ENCODE data around the gene DNAH1. TPM values are rescaled to one million over a fixed set of nuclear protein-coding genes. Genes with fewer than 3 reads are reported as not detected.
A peak's percentile ranks its signal among the peaks of the same experiment; 100 is the strongest.

The DNAH1 gene
- total and polyA plus RNA-seq, 2 experiments from 2014 or later: 0.81 to 3.6 TPM

GRCh38 chr3:52324676-52325075 is 8.6 kb downstream of the DNAH1 start:
- H3K27ac ChIP-seq: peak overlapping the region; percentile 79
- no peaks in the 10 kb centered on the region for H3K9me3 ChIP-seq (ENCODE audit: low read depth)
- H3K27me3 ChIP-seq: no peaks in the 10 kb centered on the region
- no peak overlapping the region for H3K4me3 ChIP-seq
- DNase-seq (ENCODE audit: low read depth in 1 of 2, low spot score in 1 of 2): no peak
- no peak for TF ChIP-seq CTCF (IDR thresholded peaks at IDR 0.05; ENCODE audit: low read depth, low read length)
- peaks cover 14% of the 10 kb centered on the region for H3K4me1 ChIP-seq (ENCODE audit: low read depth)
- H3K36me3 ChIP-seq: no peaks in the 10 kb centered on the region

DNA sequence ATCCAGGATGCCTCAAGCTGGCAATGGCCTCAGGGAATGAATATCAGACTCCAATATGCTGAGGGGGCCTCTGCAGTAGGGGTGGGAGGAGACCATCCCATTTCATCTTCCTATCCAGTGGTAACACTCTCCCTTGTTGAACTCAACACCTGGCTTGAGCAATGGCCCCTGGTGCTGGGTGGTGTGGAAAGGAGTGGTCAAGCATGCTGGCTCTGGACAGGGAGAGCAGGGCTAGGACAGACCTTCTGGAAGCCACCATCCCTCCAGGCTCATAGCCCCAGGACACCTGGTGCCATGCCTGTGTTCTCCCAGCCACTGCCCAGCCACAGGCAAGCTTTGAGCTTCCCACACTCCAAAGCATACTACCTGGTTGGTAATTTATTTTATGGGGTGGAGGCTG is 9.6 kb downstream of the DNAH1 start:
- H3K27me3 ChIP-seq: no peaks in the 10 kb centered on the region
- no peaks in the 10 kb centered on the region for H3K36me3 ChIP-seq
- H3K27ac ChIP-seq: no peak overlapping the region
- no peak for DNase-seq (ENCODE audit: low read depth in 1 of 2, low spot score in 1 of 2)
- no peak overlapping the region for H3K4me3 ChIP-seq
- no peak for TF ChIP-seq CTCF (IDR thresholded peaks at IDR 0.05; ENCODE audit: low read depth, low read length)
- peaks cover 14% of the 10 kb centered on the region for H3K4me1 ChIP-seq (ENCODE audit: low read depth)
- no peaks in the 10 kb centered on the region for H3K9me3 ChIP-seq (ENCODE audit: low read depth)

DNA sequence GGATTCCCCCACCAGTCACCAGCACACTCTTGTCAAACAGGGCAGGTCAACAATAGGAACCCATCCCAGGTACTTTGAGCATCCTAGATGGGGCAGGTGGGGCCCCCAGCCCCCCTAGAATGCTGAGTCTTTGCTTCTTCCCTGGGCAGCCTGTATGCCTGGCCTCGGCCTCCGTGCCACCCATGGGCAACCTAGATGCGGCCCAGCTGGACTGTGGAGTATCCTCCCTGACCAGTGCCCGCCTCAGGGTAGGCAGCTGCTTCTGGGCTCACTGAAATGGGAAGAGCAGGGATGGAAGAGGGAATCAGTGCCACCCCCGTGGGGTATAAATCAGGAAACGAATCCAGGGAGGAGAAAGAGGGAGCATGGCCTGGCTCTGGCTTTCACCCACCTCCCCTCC is 10.9 kb downstream of the DNAH1 start:
- Histone ChIP-seq H3K27me3 (no peaks in the 10 kb centered on the region), H3K36me3 (no peaks in the 10 kb centered on the region), H3K4me1 (ENCODE audit: low read depth) (peaks cover 14% of the 10 kb centered on the region), H3K9me3 (ENCODE audit: low read depth) (no peaks in the 10 kb centered on the region), H3K27ac (no peak overlapping the region), H3K4me3 (no peak overlapping the region)
- TF ChIP-seq CTCF (IDR thresholded peaks at IDR 0.05; ENCODE audit: low read depth, low read length): no peak
- DNase-seq (ENCODE audit: low read depth in 1 of 2, low spot score in 1 of 2): no peak

DNA sequence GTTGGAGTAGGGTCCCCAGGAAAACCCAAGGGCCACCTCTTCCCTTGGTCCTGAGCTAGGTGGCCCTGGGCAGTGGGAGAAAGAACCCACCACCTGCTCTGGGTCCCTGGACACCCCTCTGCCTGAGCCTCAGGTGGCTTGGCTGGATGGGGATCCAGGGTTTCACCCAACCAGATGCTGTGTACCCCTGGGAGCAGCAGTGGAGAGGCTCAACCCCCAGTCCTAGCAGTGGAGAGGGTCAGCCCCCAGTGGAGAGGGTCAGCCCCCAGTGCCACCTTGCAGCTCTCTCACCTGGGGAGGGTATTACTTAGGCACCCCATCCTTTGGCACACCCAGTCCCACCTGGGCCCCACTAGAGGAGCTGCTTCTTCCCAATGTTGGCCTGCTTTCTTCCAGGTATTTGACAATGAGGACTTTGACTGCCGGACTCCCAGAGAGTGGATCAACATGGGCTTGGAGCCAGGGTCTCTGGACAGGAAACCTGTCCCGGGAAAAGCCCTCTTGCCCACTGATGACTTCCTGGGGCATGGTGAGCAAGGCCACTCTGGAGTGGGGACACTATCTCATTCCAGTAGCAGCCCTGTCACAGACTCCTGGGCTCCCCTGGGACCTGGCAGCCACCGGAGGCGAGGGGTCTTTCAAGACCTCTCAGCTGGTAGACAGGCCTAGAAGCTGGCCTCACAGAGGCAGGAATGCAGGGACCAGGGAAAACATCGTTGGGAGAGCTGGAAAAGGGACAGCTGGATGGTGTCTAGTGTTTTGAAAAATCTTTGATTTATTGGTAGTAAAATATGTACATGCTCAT is 11.6 kb downstream of the DNAH1 start:
- DNase-seq (ENCODE audit: low read depth in 1 of 2, low spot score in 1 of 2): no peak
- no peak overlapping the region for H3K4me3 ChIP-seq
- TF ChIP-seq CTCF (IDR thresholded peaks at IDR 0.05; ENCODE audit: low read depth, low read length): no peak

GRCh38 chr3:52328536-52329080 is 12.5 kb downstream of the DNAH1 start:
- TF ChIP-seq CTCF (IDR thresholded peaks at IDR 0.05; ENCODE audit: low read depth, low read length): no peak
- H3K4me1 ChIP-seq (ENCODE audit: low read depth): peaks cover 13% of the 10 kb centered on the region
- no peak overlapping the region for H3K27ac ChIP-seq
- H3K36me3 ChIP-seq: no peaks in the 10 kb centered on the region
- no peak for DNase-seq (ENCODE audit: low read depth in 1 of 2, low spot score in 1 of 2)
- no peaks in the 10 kb centered on the region for H3K27me3 ChIP-seq
- no peaks in the 10 kb centered on the region for H3K9me3 ChIP-seq (ENCODE audit: low read depth)
- no peak overlapping the region for H3K4me3 ChIP-seq

More for the DNA sequence above, 11.6 kb downstream of the DNAH1 start:
- H3K9me3 ChIP-seq (ENCODE audit: low read depth): no peaks in the 10 kb centered on the region
- peaks cover 14% of the 10 kb centered on the region for H3K4me1 ChIP-seq (ENCODE audit: low read depth)
- no peaks in the 10 kb centered on the region for H3K27me3 ChIP-seq
- H3K27ac ChIP-seq: no peak overlapping the region
- H3K36me3 ChIP-seq: no peaks in the 10 kb centered on the region
